Measurements from ENCODE around the gene PCDHB4. TPM values are rescaled to one million over a fixed set of nuclear protein-coding genes. Genes with fewer than 3 reads are reported as not detected.

Gene PCDHB4
- total RNA-seq (2021) (2.3 to 2.6 TPM (median 2.3 TPM) in 3 replicates), Bru-seq, nascent RNA (percentile 65 among the genes with signal in this experiment)
- long read RNA-seq, experiment 1, partial matches to known transcripts = 0 of 1 reads
- long read RNA-seq, experiment 1, other reads (novel, unspliced or antisense) = 0 of 1 reads
- long read RNA-seq, experiment 2, partial matches to known transcripts = 0 of 3 reads
- long read RNA-seq, experiment 2, other reads (novel, unspliced or antisense) = 0 of 3 reads
- long read RNA-seq, experiment 3 = 0 reads

GRCh38 chr5:141121563-141121962, at the start of gene PCDHB4:
Gene PCDHB4, plus strand, starts transcription at chr5:141121818. Its CDS starts 181 bp downstream, at chr5:141121999.
- TF ChIP-seq CTCF (IDR thresholded peaks at IDR 0.05) = peak; percentile 79
- TF ChIP-seq ETV6 (CRISPR knock-in tag; IDR thresholded peaks at IDR 0.05) = no peak
- H3K4me1 Mint-ChIP-seq = no peaks in the 10 kb centered on the region
- H3K27ac Mint-ChIP-seq = no peak within 1 kb of the TSS
- H3K4me3 Mint-ChIP-seq = peak within 1 kb of the TSS; percentile 51
- ChIA-PET CTCF (interaction anchor here (0.5 to 3.1 kb wide), 43 partner anchors 9 to 920 kb away, joined by 3 to 42 read pairs (median 4); partner anchors contain the start of genes PCDHA1, PCDHA10, PCDHA2 and PCDHA8), POLR2A (no interaction called here)
- peaks cover 3% of the 10 kb centered on the region for H3K9me3 Mint-ChIP-seq
- DNase-seq (ENCODE audit: low spot score) (peak; percentile 69), ATAC-seq (peak; percentile 73)
- H3K36me3 Mint-ChIP-seq = peaks cover 14% of the 10 kb centered on the region
- no peaks in the 10 kb centered on the region for H3K27me3 Mint-ChIP-seq (ENCODE audit: low read depth)

GRCh38 chr5:141077826-141078225, 43.8 kb upstream of the PCDHB4 start:
- ATAC-seq (no peak), DNase-seq (ENCODE audit: low spot score) (no peak)
- Mint-ChIP-seq H3K27ac (no peak overlapping the region), H3K4me3 (peak overlapping the region; percentile 20; the same call in 1 of the 2 replicates), H3K27me3 (ENCODE audit: low read depth) (no peaks in the 10 kb centered on the region; the same call in 1 of the 2 replicates), H3K36me3 (no peaks in the 10 kb centered on the region), H3K4me1 (no peaks in the 10 kb centered on the region), H3K9me3 (peaks cover 4% of the 10 kb centered on the region; the same call in 1 of the 2 replicates)
- POLR2A ChIA-PET = no interaction called here
- CTCF ChIA-PET = interaction anchor here (1.1 to 1.8 kb wide), 6 partner anchors 12 to 236 kb away, joined by 3 to 7 read pairs (median 4); partner anchors contain the start of genes PCDHA11, PCDHB16, PCDHB2 and PCDHB5
- no peak for TF ChIP-seq CREM (CRISPR knock-in tag; IDR thresholded peaks at IDR 0.05)
- no peak for TF ChIP-seq PRDM15 (CRISPR knock-in tag; IDR thresholded peaks at IDR 0.05)
- TF ChIP-seq ZNF396 (CRISPR knock-in tag; IDR thresholded peaks at IDR 0.05; ENCODE audit: borderline replicate concordance) = no peak
- no peak for TF ChIP-seq ZNF532 (CRISPR knock-in tag; IDR thresholded peaks at IDR 0.05; ENCODE audit: borderline replicate concordance)
- TF ChIP-seq ZMAT4 (CRISPR knock-in tag; IDR thresholded peaks at IDR 0.05) = no peak
- no peak for TF ChIP-seq ATF2 (CRISPR knock-in tag; IDR thresholded peaks at IDR 0.05; ENCODE audit: borderline replicate concordance, low read depth)
- TF ChIP-seq RELA (CRISPR knock-in tag; IDR thresholded peaks at IDR 0.05; ENCODE audit: borderline replicate concordance) = no peak
- TF ChIP-seq CBFB (CRISPR knock-in tag; IDR thresholded peaks at IDR 0.05; ENCODE audit: low read depth) = no peak
- no peak for TF ChIP-seq ERG (CRISPR knock-in tag; IDR thresholded peaks at IDR 0.05)
- no peak for TF ChIP-seq ZNF416 (CRISPR knock-in tag; IDR thresholded peaks at IDR 0.05)
- no peak for TF ChIP-seq TP53 (CRISPR knock-in tag; IDR thresholded peaks at IDR 0.05)
- TF ChIP-seq E2F5 (CRISPR knock-in tag; IDR thresholded peaks at IDR 0.05) = no peak
- TF ChIP-seq ZBTB21 (CRISPR knock-in tag; IDR thresholded peaks at IDR 0.05; ENCODE audit: borderline replicate concordance) = no peak
- TF ChIP-seq JUN (CRISPR knock-in tag; IDR thresholded peaks at IDR 0.05) = no peak
- no peak for TF ChIP-seq SMAD4 (CRISPR knock-in tag; IDR thresholded peaks at IDR 0.05)
- no peak for TF ChIP-seq ETV6 (CRISPR knock-in tag; IDR thresholded peaks at IDR 0.05)
- no peak for TF ChIP-seq ZNF317 (CRISPR knock-in tag; IDR thresholded peaks at IDR 0.05; ENCODE audit: borderline replicate concordance, low read depth)
- no peak for TF ChIP-seq MXD4 (CRISPR knock-in tag; IDR thresholded peaks at IDR 0.05; ENCODE audit: borderline replicate concordance)

Measured in WTC11 (cell line).